Stimulated activated naive CD8-positive, alpha-beta T cell treated with anti-CD3 and anti-CD28 coated beads, Interleukin-15, amount 100 ng/mL, for 72 hours (primary cell): ENCODE results near the gene CAPN8.

Experiments
- ATAC-seq: fragments of 150-1000 bp; cut with Tn5 transposase; 2 replicates; pipeline ENCODE4 v1.10.0; 2021; ENCODE audit warnings: mild to moderate bottlenecking, moderate library complexity
- DNase-seq, 2 donors: peaks; one replicate each; pipeline ENCODE4 v3.0.0; 2021 to 2022
- H3K27ac Mint-ChIP-seq, 2 donors: one replicate each; pipeline ENCODE4 v1.8.0; 2022; ENCODE audit warnings: mild to moderate bottlenecking in 2 of 2, mixed read lengths in 2 of 2, moderate library complexity in 2 of 2
- H3K27me3 Mint-ChIP-seq: one replicate; pipeline ENCODE4 v1.8.0; 2022; ENCODE audit warnings: mixed read lengths
- H3K4me1 Mint-ChIP-seq: one replicate; pipeline ENCODE4 v1.8.0; 2022; ENCODE audit warnings: mild to moderate bottlenecking, mixed read lengths
- H3K4me3 Mint-ChIP-seq, 2 donors: one replicate each; pipeline ENCODE4 v1.8.0; 2022; ENCODE audit warnings: mild to moderate bottlenecking in 2 of 2, mixed read lengths in 2 of 2, moderate library complexity in 1 of 2
- H3K9me3 Mint-ChIP-seq, 2 donors: one replicate each; pipeline ENCODE4 v1.8.0; 2022; ENCODE audit warnings: mixed read lengths in 2 of 2

CAPN8 gene

DNA sequence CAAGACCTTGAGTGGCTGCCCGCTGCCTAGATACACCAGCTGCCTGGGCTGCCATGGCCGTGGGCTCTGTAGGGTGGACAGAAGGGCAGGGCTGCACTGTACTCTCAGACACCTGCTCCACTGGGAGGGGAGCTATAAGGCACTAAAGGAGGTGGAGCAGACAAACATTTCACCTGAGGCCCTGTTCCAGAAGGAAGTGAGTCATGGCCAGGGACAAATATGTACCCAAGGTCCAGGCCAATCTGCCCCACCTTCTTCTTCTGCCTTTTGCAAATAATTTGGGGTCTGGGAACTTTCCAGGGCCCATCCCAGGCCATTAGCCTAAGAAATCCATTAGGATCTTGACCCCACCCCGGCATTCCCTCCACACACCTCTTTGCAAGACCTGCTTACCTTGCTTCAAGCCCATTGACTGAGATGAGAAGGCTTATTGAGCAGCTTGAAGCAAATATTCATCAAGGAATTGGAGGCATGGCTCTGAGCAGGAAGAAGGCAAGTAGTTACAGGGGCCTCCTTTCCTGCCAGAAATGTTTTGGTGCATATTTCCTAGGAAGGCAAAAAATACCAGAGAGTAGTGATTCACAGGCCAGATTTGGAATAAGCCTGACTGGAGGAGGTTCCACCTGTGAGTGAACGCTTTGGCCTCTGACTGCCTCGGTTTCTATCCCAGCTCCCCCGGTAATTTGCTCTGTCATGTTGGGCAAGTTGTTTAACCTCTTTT is at the start of gene CAPN8:
TSS of gene CAPN8 (minus strand) at position 110 of the 721 bp plus-strand sequence. CDS start at position 55, 55 bp downstream.
- no peak within 1 kb of the TSS for H3K27ac Mint-ChIP-seq
- ATAC-seq: no peak
- no peaks in the 10 kb centered on the region for H3K4me1 Mint-ChIP-seq
- H3K9me3 Mint-ChIP-seq: no peaks in the 10 kb centered on the region
- peaks cover 6% of the 10 kb centered on the region for H3K27me3 Mint-ChIP-seq
- no peak for DNase-seq
- H3K4me3 Mint-ChIP-seq: no peak within 1 kb of the TSS

- peaks cover 55% of the 10 kb centered on the region for H3K4me1 Mint-ChIP-seq
- ATAC-seq (no peak), DNase-seq (no peak)
- H3K9me3 Mint-ChIP-seq: no peaks in the 10 kb centered on the region
- H3K27me3 Mint-ChIP-seq: no peaks in the 10 kb centered on the region
- peak overlapping the region; percentile 24 to 54 for H3K4me3 Mint-ChIP-seq
- H3K27ac Mint-ChIP-seq: peak overlapping the region in 1 of 2 donors; percentile 94
These were observed 49.5 kb upstream of the CAPN8 start for GRCh38 chr1:223714849-223715603.

DNA sequence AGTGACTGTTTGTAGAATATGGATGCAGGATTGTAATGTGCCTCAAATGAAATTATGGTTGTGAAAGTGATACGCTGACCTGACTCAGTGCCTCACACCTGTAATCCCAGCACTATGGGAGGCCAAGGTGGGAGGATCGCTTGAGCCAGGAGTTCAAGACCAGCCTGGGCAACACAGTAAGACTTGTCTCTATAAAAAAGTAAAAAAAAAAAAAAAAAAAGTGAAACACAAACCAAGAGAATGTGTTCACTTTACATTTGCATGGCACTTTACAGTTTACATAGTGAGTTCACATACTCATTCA is 48.9 kb upstream of the CAPN8 start:
- Mint-ChIP-seq H3K4me1 (peaks cover 55% of the 10 kb centered on the region), H3K27me3 (no peaks in the 10 kb centered on the region), H3K4me3 (peak overlapping the region in 1 of 2 donors; percentile 75), H3K9me3 (no peaks in the 10 kb centered on the region), H3K27ac (no peak overlapping the region)
- DNase-seq: no peak
- no peak for ATAC-seq

- ATAC-seq (no peak), DNase-seq (no peak)
- Mint-ChIP-seq H3K9me3 (no peaks in the 10 kb centered on the region), H3K27me3 (no peaks in the 10 kb centered on the region), H3K4me1 (peaks cover 55% of the 10 kb centered on the region), H3K4me3 (peak overlapping the region; percentile 75 to 81), H3K27ac (peak overlapping the region; percentile 29 to 71)
These were observed 48.3 kb upstream of the CAPN8 start for GRCh38 chr1:223713546-223714420.

DNA sequence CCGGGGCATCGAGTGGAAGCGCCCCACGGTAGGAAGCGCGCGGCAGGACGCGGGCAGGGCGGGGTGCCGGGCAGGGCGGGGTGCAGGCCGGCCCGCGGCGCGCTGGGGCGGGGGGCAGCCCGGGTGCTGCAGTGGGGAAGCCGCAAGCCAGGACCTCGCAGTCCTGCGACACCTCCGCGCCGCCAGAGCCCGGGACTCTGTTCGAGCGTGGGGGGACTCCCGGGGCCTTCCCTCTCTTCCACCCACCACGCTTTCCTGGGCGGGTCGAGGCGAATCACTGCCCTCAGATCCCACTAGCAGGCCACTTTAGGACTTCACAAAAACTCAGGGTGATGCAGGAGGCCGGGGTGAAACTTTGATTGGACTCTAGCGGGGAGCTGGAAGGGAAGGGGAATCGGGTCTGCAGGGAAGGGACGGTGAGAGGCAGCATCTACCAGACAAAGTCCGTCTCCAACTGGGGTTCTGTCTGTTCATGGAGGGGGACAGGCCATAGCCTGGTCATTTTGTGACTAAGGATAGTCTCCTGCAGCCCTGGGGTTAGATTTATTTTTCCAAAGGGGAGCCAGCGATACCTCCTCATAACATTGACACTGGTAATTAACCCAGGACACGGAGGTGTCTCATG is 47.5 kb upstream of the CAPN8 start:
- Mint-ChIP-seq H3K9me3 (no peaks in the 10 kb centered on the region), H3K27ac (peak overlapping the region; percentile 29 to 77), H3K27me3 (no peaks in the 10 kb centered on the region), H3K4me3 (peak overlapping the region; percentile 75 to 81), H3K4me1 (peaks cover 52% of the 10 kb centered on the region)
- ATAC-seq: peak; percentile 64
- DNase-seq: peak; percentile 32 to 49

DNA sequence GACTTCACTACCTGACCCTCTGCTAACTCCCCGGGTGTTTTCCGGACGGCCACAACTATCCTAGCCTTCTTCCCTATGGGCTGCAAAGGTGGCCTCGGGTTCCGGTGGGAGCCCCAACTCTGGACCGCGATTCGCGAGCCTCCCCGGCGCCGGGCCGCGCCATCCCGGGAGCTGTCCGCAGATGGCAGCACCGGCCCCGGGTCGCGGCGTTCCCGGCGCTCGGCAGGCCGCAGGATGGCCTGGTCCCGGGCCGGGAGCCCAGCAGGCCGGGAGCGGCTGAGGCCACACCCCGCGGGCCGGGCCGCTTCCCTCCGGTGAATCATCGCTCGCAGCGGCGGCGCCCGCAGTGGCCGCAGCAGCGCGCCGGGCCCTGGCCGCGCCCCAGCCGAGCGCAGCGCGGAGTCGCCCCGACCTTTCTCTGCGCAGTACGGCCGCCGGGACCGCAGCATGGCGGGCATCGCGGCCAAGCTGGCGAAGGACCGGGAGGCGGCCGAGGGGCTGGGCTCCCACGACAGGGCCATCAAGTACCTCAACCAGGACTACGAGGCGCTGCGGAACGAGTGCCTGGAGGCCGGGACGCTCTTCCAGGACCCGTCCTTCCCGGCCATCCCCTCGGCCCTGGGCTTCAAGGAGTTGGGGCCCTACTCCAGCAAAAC is 46.8 kb upstream of the CAPN8 start, which contains the start of gene CAPN2:
TSS of gene CAPN2 (plus strand) at position 346 of the 656 bp plus-strand sequence. CDS start at position 448, 102 bp downstream.
- Mint-ChIP-seq H3K4me3 (peak within 1 kb of the TSS; percentile 75 to 81), H3K27ac (peak within 1 kb of the TSS; percentile 29 to 77), H3K27me3 (no peaks in the 10 kb centered on the region), H3K9me3 (no peaks in the 10 kb centered on the region), H3K4me1 (peaks cover 46% of the 10 kb centered on the region)
- DNase-seq (peak; percentile 59 to 67), ATAC-seq (peak; percentile 67)

DNA sequence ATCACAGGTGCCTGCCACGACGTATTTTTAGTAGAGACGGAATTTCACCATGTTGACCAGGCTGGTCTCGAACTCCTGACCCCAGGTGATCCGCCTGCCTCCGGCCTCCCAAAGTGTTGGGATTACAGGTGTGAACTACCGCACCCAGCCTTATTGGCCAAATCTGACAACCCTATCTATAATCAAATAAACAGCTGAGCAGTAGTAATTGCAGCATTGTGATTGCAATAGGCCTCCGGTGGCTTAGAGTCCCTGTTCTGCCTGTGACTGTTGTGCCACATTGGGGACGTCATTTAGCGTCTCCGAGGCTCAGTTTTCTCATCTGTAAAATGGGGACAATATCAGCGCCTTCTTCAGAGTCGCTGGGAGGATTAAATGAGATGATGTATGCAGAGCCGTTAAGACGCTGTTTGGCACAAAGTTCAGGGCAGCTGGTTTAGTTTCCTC is 46.3 kb upstream of the CAPN8 start:
- no peak for DNase-seq
- Mint-ChIP-seq H3K4me3 (peak overlapping the region; percentile 9 to 54), H3K9me3 (no peaks in the 10 kb centered on the region), H3K4me1 (peaks cover 40% of the 10 kb centered on the region), H3K27me3 (no peaks in the 10 kb centered on the region), H3K27ac (no peak overlapping the region)
- ATAC-seq: peak; percentile 3

DNA sequence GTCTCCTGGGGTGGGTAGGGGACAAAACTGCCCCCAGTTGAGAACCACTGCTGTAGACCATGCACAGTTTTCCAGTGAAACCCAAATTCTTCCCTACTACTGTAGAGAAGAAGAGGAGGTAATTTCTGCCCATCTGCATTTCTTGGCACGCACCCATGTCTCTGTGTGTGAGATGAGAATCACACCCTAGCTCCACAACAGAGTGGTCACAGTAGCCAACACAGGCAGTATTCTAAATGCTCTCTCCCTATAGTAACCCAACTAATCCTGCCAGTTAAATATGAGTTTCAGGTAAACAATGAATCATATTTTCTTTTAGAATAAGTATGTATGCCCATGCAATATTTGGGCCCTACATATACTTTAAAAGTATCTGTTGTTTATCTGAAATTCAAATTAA is 45.7 kb upstream of the CAPN8 start:
- H3K4me3 Mint-ChIP-seq: peak overlapping the region in 1 of 2 donors; percentile 54
- ATAC-seq: no peak
- no peak for DNase-seq
- H3K27ac Mint-ChIP-seq: no peak overlapping the region
- no peaks in the 10 kb centered on the region for H3K27me3 Mint-ChIP-seq
- no peaks in the 10 kb centered on the region for H3K9me3 Mint-ChIP-seq
- peaks cover 34% of the 10 kb centered on the region for H3K4me1 Mint-ChIP-seq

GRCh38 chr1:223710179-223711133 is 45.0 kb upstream of the CAPN8 start:
- DNase-seq (no peak), ATAC-seq (no peak)
- H3K27ac Mint-ChIP-seq: no peak overlapping the region
- no peaks in the 10 kb centered on the region for H3K27me3 Mint-ChIP-seq
- no peak overlapping the region for H3K4me3 Mint-ChIP-seq
- no peaks in the 10 kb centered on the region for H3K9me3 Mint-ChIP-seq
- H3K4me1 Mint-ChIP-seq: peaks cover 27% of the 10 kb centered on the region

DNA sequence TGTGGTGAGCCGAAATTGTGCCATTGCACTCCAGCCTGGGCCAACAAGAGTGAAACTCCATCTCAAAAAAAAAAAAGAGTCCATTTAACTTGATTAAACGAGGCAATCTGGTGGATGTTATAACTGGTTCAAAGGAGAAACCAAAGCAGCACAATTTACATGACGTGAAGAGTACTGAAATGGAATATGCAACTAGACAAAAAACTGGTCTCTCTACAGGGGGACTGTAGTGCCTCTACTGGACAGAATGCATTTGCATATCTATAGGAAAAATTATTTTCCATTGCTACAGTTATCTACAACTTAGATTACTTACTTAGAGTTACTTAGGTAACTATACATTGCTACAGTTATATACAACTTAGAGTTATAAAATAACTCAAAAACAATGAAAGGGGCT is 44.1 kb upstream of the CAPN8 start:
- H3K27ac Mint-ChIP-seq: no peak overlapping the region
- ATAC-seq: no peak

GRCh38 chr1:223708651-223709268 is 43.3 kb upstream of the CAPN8 start:
- Mint-ChIP-seq H3K4me1 (peaks cover 10% of the 10 kb centered on the region), H3K27me3 (no peaks in the 10 kb centered on the region), H3K9me3 (no peaks in the 10 kb centered on the region), H3K4me3 (no peak overlapping the region), H3K27ac (no peak overlapping the region)
- DNase-seq (no peak), ATAC-seq (no peak)

More for the DNA sequence above, 44.1 kb upstream of the CAPN8 start:
- DNase-seq: no peak
- H3K9me3 Mint-ChIP-seq: no peaks in the 10 kb centered on the region
- H3K4me1 Mint-ChIP-seq: peaks cover 18% of the 10 kb centered on the region
- no peaks in the 10 kb centered on the region for H3K27me3 Mint-ChIP-seq
- H3K4me3 Mint-ChIP-seq: no peak overlapping the region

DNA sequence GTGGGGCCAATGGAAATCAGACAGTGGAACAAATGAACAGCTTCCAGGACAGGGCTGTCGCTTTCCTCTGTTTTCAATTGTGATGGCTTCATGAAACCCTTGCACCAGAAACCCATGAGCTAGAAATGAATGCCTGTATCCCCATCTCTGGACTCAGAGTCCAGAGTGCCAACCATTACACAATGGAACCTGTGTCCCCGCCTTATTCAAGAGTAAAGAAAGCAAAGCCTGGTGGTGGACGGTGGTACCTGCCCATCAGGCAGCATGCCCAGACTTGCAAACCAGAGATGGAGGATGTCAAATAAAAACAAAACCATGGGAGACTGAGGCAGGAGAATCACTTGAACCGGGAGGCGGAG is 42.5 kb upstream of the CAPN8 start:
- no peak overlapping the region for H3K27ac Mint-ChIP-seq

DNA sequence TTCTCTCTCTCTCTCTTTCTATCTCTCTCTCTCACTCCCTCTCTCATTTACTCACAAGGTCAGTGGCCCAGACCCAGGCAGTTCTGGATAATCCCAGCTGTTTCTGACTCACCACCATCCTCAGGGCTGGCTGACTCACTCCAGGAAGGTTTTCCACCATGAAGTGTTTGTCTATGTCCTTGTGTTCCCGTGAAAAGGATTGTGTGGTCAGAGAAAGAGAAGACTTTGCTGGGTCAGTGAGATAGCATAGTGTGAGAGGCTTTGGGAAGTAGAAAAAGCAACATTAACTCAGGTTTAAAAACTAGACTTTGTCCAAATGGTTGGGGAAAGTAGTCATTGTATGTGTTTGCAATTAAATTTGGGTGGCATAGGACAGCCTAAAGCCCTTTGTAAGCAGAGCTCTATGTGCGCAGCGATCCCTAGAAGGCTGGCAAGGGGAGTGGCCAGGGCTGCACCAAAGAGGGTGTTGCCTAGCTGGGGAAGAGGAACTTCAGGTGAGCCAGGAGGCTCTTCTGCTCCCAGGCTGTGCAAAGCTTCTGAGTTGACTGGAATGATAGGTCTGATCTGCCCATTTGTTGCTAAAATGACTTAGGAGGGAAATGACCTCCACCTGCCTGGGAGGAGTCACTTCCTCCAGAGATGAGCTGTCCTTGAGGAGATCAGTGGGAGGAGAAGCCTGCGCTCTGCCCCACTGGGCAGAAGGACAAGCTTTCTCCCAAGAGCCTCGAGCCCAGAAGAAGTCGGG is 41.9 kb upstream of the CAPN8 start:
- peaks cover 13% of the 10 kb centered on the region for H3K4me1 Mint-ChIP-seq

More for the DNA sequence above, 42.5 kb upstream of the CAPN8 start:
- Mint-ChIP-seq H3K9me3 (no peaks in the 10 kb centered on the region), H3K4me3 (no peak overlapping the region), H3K27me3 (no peaks in the 10 kb centered on the region), H3K4me1 (peaks cover 10% of the 10 kb centered on the region)
- ATAC-seq: no peak
- no peak for DNase-seq

More for the DNA sequence above, 41.9 kb upstream of the CAPN8 start:
- DNase-seq: no peak
- H3K27ac Mint-ChIP-seq: no peak overlapping the region
- no peaks in the 10 kb centered on the region for H3K27me3 Mint-ChIP-seq
- no peak overlapping the region for H3K4me3 Mint-ChIP-seq
- ATAC-seq: no peak
- no peaks in the 10 kb centered on the region for H3K9me3 Mint-ChIP-seq
